Measurements from ENCODE around the gene RBM19.

The RBM19 gene

GRCh38 chr12:113955109-113955970 is 10.8 kb downstream of the RBM19 start:
- peak; percentile 4 for DNase-seq (ENCODE audit: low spot score)

- DNase-seq (ENCODE audit: low spot score), result no peak
Measured at GRCh38 chr12:113954547-113954946, 11.6 kb downstream of the RBM19 start.

GRCh38 chr12:113950873-113951272 is 15.3 kb downstream of the RBM19 start:
- no peak for DNase-seq (ENCODE audit: low spot score)

GRCh38 chr12:113949321-113950305 is 16.5 kb downstream of the RBM19 start:
- no peak for DNase-seq (ENCODE audit: low spot score)

GRCh38 chr12:113948151-113948914 is 17.8 kb downstream of the RBM19 start:
- DNase-seq (ENCODE audit: low spot score), result no peak

- DNase-seq (ENCODE audit: low spot score), result no peak
Measured at GRCh38 chr12:113946175-113946574, 19.9 kb downstream of the RBM19 start.

GRCh38 chr12:113945174-113946173 is 20.7 kb downstream of the RBM19 start:
- DNase-seq (ENCODE audit: low spot score), result no peak

- DNase-seq (ENCODE audit: low spot score), result no peak
Measured at GRCh38 chr12:113942209-113942608, 23.9 kb downstream of the RBM19 start.

- DNase-seq (ENCODE audit: low spot score), result no peak
Measured at GRCh38 chr12:113941208-113941486, 25.0 kb downstream of the RBM19 start.

GRCh38 chr12:113940357-113941207 is 25.5 kb downstream of the RBM19 start:
- no peak for DNase-seq (ENCODE audit: low spot score)

- no peak for DNase-seq (ENCODE audit: low spot score)
Measured at GRCh38 chr12:113939867-113940266, 26.3 kb downstream of the RBM19 start.

GRCh38 chr12:113938471-113938870 is 27.7 kb downstream of the RBM19 start:
- no peak for DNase-seq (ENCODE audit: low spot score)

- DNase-seq (ENCODE audit: low spot score), result no peak
Measured at GRCh38 chr12:113936460-113936859, 29.7 kb downstream of the RBM19 start.

- no peak for DNase-seq (ENCODE audit: low spot score)
Measured at GRCh38 chr12:113935459-113935858, 30.7 kb downstream of the RBM19 start.

GRCh38 chr12:113934946-113935345 is 31.2 kb downstream of the RBM19 start:
- DNase-seq (ENCODE audit: low spot score), result no peak

- DNase-seq (ENCODE audit: low spot score), result no peak
Measured at GRCh38 chr12:113934060-113934814, 31.9 kb downstream of the RBM19 start.

- DNase-seq (ENCODE audit: low spot score), result no peak
Measured at GRCh38 chr12:113933201-113933786, 32.8 kb downstream of the RBM19 start.

GRCh38 chr12:113932381-113933196 is 33.5 kb downstream of the RBM19 start:
- DNase-seq (ENCODE audit: low spot score), result no peak
